ENCODE data around the gene SLC47A2.

The SLC47A2 gene

GRCh38 chr17:19642373-19642893 is 74.0 kb downstream of the SLC47A2 start:
- no peak for DNase-seq

GRCh38 chr17:19641687-19642372 is 74.6 kb downstream of the SLC47A2 start:
- DNase-seq = no peak

- no peak for DNase-seq
These were observed 84.5 kb downstream of the SLC47A2 start for GRCh38 chr17:19631905-19632304.

- DNase-seq = no peak
These were observed 85.7 kb downstream of the SLC47A2 start for GRCh38 chr17:19630661-19631060.

- DNase-seq = no peak
These were observed 86.3 kb downstream of the SLC47A2 start for GRCh38 chr17:19630035-19630434.

- no peak for DNase-seq
These were observed 86.9 kb downstream of the SLC47A2 start for GRCh38 chr17:19629449-19629848.

Data from NCI-H526 (cell line).